HFF-Myc (cell line): Measurements from ENCODE around the gene SYT1.
A peak's percentile ranks its signal among the peaks of the same experiment; 100 is the strongest.

Experiments
- DNase-seq: peaks from one replicate; pipeline ENCODE4 v3.0.0-alpha.2; 2011; ENCODE audit warnings: low read depth; ENCODE audit errors: extremely low read depth
- H3K4me3 ChIP-seq: replicated peaks from 2 replicates; pipeline ENCODE4 v1.5.1; 2011; ENCODE audit warnings: low read depth, mild to moderate bottlenecking, control low read depth, low read length
- TF ChIP-seq, protein P1 (sequence below): IDR thresholded peaks from 2 replicates; pipeline ENCODE4 v1.5.1; 2012; ENCODE audit warnings: mild to moderate bottlenecking, low read depth, low read length, control low read depth; ENCODE audit errors: missing control alignments

SYT1 gene

DNA sequence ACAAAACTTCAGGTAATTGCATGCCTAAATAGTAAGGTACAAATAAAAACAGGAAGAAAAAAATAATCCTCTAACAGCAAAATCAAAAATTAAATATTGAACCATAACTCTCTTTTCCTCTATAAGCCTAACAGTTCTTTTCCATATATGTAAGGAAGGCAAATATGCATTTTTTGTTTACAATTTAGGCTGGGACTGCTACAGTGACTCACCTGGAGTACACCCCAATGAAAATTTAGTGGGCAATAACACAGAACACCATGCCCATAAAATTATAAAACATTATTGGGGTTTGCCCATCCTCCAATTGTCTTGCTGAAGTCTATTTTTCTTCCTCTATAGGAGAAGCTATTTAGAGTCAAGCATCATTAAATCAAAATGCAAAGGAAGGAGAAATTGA lies 549.2 kb downstream of the SYT1 start:
- no peak overlapping the region for H3K4me3 ChIP-seq
- DNase-seq, result no peak
- TF ChIP-seq, protein P1, sequence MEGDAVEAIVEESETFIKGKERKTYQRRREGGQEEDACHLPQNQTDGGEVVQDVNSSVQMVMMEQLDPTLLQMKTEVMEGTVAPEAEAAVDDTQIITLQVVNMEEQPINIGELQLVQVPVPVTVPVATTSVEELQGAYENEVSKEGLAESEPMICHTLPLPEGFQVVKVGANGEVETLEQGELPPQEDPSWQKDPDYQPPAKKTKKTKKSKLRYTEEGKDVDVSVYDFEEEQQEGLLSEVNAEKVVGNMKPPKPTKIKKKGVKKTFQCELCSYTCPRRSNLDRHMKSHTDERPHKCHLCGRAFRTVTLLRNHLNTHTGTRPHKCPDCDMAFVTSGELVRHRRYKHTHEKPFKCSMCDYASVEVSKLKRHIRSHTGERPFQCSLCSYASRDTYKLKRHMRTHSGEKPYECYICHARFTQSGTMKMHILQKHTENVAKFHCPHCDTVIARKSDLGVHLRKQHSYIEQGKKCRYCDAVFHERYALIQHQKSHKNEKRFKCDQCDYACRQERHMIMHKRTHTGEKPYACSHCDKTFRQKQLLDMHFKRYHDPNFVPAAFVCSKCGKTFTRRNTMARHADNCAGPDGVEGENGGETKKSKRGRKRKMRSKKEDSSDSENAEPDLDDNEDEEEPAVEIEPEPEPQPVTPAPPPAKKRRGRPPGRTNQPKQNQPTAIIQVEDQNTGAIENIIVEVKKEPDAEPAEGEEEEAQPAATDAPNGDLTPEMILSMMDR, result no peak

DNA sequence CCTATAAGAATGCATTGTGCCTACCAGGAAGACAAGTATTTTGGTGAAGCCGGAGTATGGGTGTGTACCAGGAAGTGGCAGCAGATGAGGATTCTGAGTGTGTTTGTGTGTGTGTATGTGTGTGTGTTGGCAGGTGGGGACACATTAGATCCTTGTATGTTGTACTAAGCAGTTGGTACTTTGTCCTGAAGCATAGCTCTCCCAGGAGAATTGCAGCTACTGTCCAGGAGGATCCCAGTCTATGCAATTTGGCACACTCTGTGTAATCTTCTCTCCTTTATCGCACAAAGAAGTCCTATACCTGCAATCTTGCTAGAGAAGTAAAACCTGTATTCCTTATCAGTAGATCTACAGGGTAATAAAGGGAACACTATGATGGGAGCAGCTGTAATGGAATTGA lies 549.7 kb downstream of the SYT1 start:
- no peak for DNase-seq
- no peak overlapping the region for H3K4me3 ChIP-seq
- TF ChIP-seq, protein P1, result no peak

DNA sequence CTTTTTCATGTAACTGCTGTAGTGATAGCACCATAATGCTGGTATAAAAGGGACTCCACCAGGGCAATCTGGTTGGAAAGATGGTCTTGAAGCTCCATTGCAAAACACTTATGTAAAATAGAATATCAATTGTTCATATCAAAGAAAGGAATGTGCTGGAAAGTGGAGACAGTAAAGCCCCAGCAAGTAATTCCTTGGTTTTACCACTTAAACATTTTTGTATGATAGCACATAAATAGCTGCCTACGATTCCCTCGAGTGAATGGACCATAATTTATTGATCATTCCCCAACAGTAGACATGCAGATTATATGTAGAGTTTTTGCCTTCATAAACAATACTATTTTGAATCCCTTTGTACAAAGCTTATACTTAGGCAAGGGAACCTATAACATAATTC lies 550.7 kb downstream of the SYT1 start:
- TF ChIP-seq, protein P1, result no peak
- no peak overlapping the region for H3K4me3 ChIP-seq
- DNase-seq, result no peak

DNA sequence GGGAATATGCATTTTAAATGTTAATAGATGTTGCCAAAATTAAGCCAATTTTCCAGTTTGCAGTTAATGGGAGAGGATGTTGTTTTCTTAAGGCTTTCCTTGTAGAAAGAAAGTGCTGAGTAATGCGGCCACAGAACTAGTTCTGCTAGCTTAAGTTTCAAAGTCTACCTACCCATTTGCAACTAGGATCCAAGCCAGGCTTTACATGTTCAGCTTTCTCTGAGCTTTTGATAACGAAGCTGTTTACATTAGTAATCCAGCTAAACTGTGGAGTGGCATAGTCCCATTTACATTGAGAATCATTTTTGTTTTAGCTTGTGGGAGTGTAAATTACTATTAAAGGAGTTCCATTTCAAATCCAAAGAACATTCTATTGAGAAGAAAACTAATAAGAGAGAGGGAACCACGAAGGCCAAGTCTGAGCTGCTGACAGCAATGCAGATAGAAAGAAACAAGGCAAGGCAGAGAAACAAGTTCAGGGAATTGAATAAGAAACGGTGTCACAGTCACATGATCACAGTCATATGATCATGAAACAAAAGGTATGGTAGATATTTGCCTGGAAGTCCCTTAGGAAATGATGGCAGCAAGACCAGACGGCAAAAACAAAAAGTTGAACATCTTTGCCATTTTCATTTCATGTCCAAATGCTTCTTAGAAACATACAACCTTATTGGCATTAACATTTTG lies 551.3 kb downstream of the SYT1 start:
- TF ChIP-seq, protein P1, result no peak
- DNase-seq, result no peak

DNA sequence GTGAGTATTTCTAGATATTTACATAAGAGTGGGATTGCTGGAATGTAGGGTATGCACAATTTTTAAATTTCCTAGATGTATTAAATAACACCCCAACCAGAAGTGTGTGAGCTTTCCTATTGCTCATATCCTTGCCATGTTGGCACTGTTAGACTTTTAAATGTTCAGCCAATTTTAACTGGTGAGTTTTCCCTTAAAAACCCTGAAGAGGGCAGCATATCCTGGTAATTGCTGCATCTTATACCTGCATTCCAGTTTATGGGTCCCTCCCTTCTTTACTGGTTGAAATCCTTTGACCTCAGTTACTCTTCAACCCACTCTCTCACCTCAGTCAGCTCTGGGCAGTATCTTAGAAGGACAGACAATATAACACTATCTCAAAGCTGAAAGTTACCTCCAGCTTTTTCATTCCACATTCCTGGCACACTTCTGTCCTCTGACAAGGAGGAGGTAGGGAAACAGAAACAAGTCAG lies 555.6 kb downstream of the SYT1 start:
- no peak overlapping the region for H3K4me3 ChIP-seq
- DNase-seq, result peak; percentile 75
- TF ChIP-seq, protein P1, result peak; percentile 50

More for the DNA sequence above, 551.3 kb downstream of the SYT1 start:
- no peak overlapping the region for H3K4me3 ChIP-seq

DNA sequence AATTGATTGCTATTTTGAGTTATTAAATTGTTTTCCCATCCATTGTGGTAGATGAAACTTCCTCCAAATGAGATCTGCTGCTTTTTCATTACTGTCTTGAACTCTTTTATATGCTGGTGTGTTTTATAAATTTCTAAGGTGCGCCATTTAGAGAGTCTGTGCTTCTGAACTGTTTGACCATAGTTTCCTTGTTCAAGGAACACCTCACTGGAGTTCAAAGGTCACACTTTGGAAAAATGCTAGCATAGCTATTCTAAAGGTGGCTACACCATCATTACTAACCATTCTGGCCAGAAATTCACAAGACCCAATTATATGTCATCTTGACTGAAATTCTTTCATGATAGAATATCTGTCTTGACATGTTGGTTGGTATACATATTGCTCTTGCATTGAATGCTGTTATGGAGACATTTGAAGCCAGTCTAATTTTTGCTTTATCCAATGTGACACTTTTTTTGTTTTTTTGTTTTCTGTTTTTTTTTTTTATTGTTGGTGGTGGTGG lies 556.7 kb downstream of the SYT1 start:
- TF ChIP-seq, protein P1, result no peak
- H3K4me3 ChIP-seq, result no peak overlapping the region

More for the DNA sequence above, 556.7 kb downstream of the SYT1 start:
- DNase-seq, result no peak
